NCI-H1092 (cell line): ENCODE measurements around the gene STRADB.
"Not testable (repeated sequence)": the region's sequence is repeated elsewhere in the genome, so short reads cannot be mapped to it uniquely, and the experiment has no call there.

Source experiments
- DNase-seq: peaks from one replicate; lab custom pipeline; 2025; lab: John Stamatoyannopoulos, UW

Gene STRADB

DNA sequence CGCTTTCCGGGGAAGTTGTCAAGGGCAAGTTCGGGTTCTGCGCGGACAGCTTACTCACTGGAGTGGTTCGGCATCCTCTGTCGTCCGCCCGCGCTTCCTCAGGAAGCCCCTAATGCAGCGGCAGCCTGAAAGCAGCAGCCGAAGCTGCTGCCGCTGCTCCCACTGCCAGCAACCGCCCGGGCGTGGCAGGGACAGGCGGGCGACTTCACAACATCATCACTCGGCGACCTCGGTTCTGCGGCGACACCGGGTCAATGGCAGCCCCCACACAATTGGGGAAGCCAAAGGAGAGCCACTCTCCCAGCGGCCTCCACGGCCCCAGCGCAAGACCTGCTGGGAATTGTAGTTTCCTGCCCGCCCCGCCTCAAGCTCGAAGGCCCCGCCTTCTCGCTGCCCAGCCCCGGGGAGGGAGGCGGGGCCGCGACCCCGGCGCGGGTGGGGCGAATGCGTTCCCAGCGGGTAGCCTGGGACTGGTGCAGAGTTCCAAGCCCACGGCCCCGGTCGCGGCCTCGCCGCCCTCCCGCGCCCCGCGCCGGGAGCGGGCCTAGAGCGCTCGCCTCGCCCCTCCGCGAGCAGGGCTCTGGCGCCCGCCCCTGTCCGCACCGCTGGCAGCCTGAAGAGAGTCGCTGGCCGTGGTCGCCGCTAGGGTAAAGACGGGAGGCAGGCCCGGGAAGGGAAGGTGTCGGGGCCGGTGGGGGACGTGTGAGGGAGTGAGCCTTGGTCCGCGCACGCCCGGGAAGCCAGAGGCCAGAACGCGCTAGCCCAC, at the start of gene STRADB, which contains the start of gene TRAK2:
TSS of gene STRADB (plus strand) at position 449 of the 766 bp plus-strand sequence. CDS start 3,101 bp downstream, outside the sequence.
TSS of gene TRAK2 (minus strand) at position 167 of the 766 bp plus-strand sequence. CDS start 30,951 bp downstream, outside the sequence.
- DNase-seq, result peak; percentile 90

- DNase-seq, result no peak
Measured at GRCh38 chr2:201401815-201402214, 49.7 kb upstream of the STRADB start.

GRCh38 chr2:201402651-201403562, 48.6 kb upstream of the STRADB start:
- no peak for DNase-seq

GRCh38 chr2:201403880-201404279, 47.7 kb upstream of the STRADB start:
- DNase-seq, result no peak

DNA sequence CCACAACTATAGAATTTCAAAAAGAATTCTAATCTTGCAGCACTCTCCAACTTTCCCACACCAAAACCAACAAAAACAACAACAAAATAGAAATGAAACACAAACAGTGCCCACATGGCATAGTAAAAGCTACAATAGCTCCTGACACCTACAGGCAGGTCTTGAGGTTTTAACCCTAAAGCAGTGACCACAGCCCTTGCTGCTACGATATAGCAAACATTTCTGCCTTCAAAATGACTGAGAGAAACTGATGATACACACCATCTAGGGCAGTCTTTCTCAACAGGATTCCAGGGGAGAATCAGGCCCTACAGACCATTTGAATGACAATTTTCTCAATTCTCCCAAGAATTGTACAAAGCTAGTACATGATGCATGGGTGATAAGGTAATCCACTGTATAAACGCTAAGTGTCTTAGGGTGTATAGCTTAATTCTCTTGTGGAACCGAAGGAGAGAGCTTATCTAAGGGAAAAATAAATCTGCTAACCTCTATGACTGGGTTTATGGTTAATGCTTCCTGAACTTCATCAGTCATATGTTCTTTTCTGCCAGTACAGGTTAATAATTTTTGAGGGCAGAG, 46.8 kb upstream of the STRADB start:
- no peak for DNase-seq

GRCh38 chr2:201406077-201406662, 45.4 kb upstream of the STRADB start:
- no peak for DNase-seq

- no peak for DNase-seq
Measured at GRCh38 chr2:201407265-201407664, 44.3 kb upstream of the STRADB start.

GRCh38 chr2:201408931-201409330, 42.6 kb upstream of the STRADB start:
- no peak for DNase-seq

DNA sequence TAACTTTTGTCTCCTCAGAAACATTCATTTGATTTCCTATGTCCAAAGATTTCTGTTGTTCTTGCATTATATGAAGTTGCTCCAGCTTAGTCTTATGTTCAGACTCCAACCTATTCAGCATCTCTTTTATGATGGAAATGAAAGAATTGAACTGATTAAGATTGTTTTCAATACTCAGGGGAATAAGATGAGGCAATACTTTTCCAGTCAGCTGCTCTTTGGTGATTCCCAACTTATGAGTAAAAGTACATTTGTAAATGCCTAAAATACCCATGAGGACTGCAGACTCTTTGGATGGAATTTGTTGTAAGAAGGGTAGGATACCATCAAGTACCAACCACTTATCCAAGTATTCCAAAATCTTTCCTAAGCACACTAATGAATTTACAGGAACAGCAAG, 40.1 kb upstream of the STRADB start:
- DNase-seq, result no peak

- DNase-seq, result no peak
Measured at GRCh38 chr2:201413143-201413542, 38.4 kb upstream of the STRADB start.

GRCh38 chr2:201413552-201413951, 38.0 kb upstream of the STRADB start:
- no peak for DNase-seq

- no peak for DNase-seq
Measured at GRCh38 chr2:201414099-201415023, 37.2 kb upstream of the STRADB start.

DNA sequence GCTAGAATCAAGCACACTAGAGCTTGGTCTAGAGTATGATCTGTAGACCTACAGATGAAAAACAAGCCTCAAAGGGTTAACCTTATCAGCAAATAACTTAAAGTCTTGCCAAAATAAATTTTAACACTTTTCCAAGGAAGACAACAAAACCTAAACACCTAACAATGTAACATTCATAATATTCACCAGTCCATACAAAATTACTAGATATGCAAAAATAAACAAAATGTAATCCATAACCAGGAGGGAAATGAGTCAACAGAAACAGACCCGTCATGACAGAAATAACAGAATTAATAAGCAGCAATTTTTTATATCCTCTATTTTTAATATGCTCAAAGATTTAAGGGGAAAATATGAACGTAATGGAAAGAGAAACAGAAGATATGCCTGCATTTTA, 36.4 kb upstream of the STRADB start:
- DNase-seq, result no peak

DNA sequence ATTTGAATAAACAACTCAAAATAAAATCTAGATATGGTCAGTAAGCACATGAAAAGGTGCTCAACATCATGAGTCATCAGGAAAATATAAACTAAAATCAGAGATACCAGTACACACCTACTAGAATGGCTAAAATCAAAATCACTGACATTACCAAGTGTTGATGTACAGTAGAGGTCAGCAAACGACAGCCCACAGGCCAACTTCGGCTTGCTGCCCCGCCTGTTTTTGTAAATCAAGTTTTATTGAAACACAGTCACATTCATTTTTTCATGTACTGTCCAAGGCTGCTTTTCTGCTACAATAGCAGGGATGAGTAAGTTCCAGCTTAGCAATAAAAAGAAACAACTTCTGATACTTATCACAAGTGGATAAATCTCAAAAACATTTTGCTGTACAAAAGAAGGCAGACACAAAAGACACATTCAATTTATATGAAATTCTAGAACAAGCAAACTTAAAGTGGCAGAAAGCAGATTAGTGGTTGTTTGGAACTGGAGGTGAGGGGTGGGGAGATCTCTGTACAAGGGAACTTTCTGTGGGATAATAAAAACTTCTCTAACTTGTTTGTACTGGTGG, 32.4 kb upstream of the STRADB start:
- DNase-seq, result no peak

GRCh38 chr2:201419986-201420385, 31.6 kb upstream of the STRADB start:
- no peak for DNase-seq

DNA sequence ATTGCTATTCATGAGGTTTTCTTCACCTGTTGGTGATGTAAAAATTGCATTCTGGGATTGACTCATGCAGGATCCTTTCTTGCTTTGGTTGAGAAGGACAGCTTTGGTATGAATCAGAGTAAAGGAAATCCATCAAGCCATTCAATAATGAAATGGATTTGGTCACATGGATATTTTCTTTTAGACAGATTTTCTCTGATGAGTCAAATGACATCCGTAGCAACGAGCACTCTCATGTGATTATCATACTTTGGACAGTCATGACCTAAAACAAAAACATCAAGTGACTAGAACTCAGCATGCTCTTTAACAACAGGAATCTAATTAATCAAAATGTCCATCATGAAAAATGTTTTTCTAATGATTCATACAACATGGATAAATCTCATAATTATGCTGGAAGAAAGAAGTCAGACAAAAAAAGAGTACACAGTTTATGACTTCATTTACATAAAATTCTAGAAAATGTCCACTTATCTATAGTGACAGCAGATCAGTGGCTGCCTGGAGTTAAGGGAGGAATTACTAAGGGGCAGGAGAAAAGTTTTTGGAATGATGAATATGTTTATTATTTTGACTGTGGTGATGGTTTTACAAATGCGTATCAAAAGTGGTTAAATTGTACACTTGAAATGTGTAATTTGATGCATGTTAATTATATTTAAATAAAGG, 31.0 kb upstream of the STRADB start:
- no peak for DNase-seq

DNA sequence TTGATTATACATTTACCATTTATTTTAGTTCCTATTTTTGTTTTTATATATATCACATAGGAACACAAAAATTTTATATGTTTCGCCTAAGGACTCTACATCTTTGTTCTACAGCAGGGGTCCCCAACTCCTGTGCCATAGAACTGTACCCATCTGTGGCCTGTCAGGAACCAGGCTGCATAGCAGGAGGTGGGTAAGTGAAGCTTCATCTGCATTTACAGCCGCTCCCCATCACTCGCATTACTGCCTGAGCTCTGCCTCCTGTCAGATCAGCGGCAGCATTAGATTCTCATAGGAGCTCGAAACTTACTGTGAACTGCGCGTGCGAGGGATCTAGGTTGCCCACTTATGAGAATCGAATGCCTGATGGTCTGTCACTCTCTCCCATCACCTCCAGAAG, 25.6 kb upstream of the STRADB start:
- no peak for DNase-seq

GRCh38 chr2:201428366-201428765, 23.2 kb upstream of the STRADB start:
- not testable (repeated sequence) for DNase-seq

DNA sequence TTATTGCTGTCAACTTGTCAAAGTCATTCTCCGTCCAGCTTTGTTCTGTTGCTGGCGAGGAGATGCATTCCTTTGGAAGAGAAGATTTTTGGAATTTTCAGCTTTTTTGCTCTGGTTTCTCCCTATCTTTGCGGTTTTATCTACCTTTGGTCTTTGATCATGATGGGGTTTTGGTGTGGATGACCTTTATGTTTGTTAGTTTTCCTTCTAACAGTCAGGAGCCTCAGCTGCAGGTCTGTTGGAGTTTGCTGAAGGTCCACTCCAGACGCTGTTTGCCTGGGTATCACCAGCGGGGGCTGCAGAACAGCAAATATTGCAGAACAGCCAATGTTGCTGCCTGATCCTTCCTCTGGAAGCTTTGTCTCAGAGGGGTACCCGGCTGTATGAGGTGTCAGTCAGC, 21.7 kb upstream of the STRADB start:
- not testable (repeated sequence) for DNase-seq

DNA sequence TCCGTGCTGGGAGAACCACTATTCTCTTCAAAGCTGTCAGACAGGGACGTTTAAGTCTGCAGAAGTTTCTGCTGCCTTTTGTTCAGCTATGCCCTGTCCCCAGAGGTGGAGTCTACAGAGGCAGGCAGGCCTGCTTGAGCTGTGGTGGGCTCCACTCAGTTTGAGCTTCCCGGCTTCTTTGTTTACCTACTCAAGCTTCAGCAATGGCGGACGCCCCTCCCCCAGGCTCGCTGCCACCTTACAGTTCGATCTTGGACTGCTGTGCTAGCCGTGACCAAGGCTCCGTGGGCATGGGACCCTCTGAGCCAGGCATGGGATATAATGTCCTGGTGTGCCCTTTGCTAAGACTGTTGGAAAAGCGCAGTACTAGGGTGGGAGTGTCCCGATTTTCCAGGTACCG, 21.2 kb upstream of the STRADB start:
- not testable (repeated sequence) for DNase-seq
